Measurements from ENCODE around the gene ELAC2. TPM values are rescaled to one million over a fixed set of nuclear protein-coding genes. Genes with fewer than 3 reads are reported as not detected.

ELAC2 gene
- 187 and 208 TPM in 2 replicates for total RNA-seq (2014; rRNA removed; shearing (Covaris generic))

GRCh38 chr17:13017655-13018459, at the start of gene ELAC2:
TSS of gene ELAC2 (minus strand) at chr17:13018027. CDS start at chr17:13017947, 80 bp downstream.
- Histone ChIP-seq H3K27me3 (no peaks in the 10 kb centered on the region), H3K4me3 (peak within 1 kb of the TSS; percentile 86), H3K27ac (peak within 1 kb of the TSS; percentile 40), H3K36me3 (peaks cover 33% of the 10 kb centered on the region), H3K4me1 (peaks cover 6% of the 10 kb centered on the region; the same call in 1 of the 2 replicates), H3K9me3 (replicated peaks) (no peaks in the 10 kb centered on the region)
- DNase-seq: peak; percentile 100

GRCh38 chr17:13065032-13065431, 47.2 kb upstream of the ELAC2 start:
- no peak overlapping the region for H3K27ac ChIP-seq
- no peak for DNase-seq
- H3K27me3 ChIP-seq: no peaks in the 10 kb centered on the region
- peaks cover 3% of the 10 kb centered on the region; the same call in 1 of the 2 replicates for H3K4me1 ChIP-seq
- no peaks in the 10 kb centered on the region for H3K36me3 ChIP-seq
- H3K4me3 ChIP-seq: no peak overlapping the region
- H3K9me3 ChIP-seq (replicated peaks): 0 out of 2 replicates have a peak, but pooled peaks cover 1% of the 10 kb centered on the region

GRCh38 chr17:13055131-13055530, 37.3 kb upstream of the ELAC2 start:
- DNase-seq: no peak
- H3K27ac ChIP-seq: no peak overlapping the region
- no peak overlapping the region for H3K4me3 ChIP-seq
- H3K4me1 ChIP-seq: no peaks in the 10 kb centered on the region
- H3K36me3 ChIP-seq: no peaks in the 10 kb centered on the region
- H3K9me3 ChIP-seq (replicated peaks): 0 out of 2 replicates have a peak, but pooled peaks cover 2% of the 10 kb centered on the region
- H3K27me3 ChIP-seq: peaks cover 25% of the 10 kb centered on the region

GRCh38 chr17:13054666-13055065, 36.8 kb upstream of the ELAC2 start:
- Histone ChIP-seq H3K27ac (no peak overlapping the region), H3K9me3 (replicated peaks) (no peaks in the 10 kb centered on the region), H3K36me3 (no peaks in the 10 kb centered on the region), H3K4me3 (no peak overlapping the region), H3K4me1 (no peaks in the 10 kb centered on the region), H3K27me3 (peaks cover 25% of the 10 kb centered on the region)
- DNase-seq: no peak

GRCh38 chr17:13051915-13052314, 34.1 kb upstream of the ELAC2 start:
- DNase-seq: no peak
- no peaks in the 10 kb centered on the region for H3K36me3 ChIP-seq
- no peak overlapping the region for H3K27ac ChIP-seq
- peaks cover 20% of the 10 kb centered on the region for H3K27me3 ChIP-seq
- no peaks in the 10 kb centered on the region for H3K9me3 ChIP-seq (replicated peaks)
- H3K4me3 ChIP-seq: no peak overlapping the region
- H3K4me1 ChIP-seq: no peaks in the 10 kb centered on the region

- no peak overlapping the region for H3K27ac ChIP-seq
- H3K4me3 ChIP-seq: no peak overlapping the region
- H3K36me3 ChIP-seq: no peaks in the 10 kb centered on the region
- no peak for DNase-seq
- H3K4me1 ChIP-seq: no peaks in the 10 kb centered on the region
- peaks cover 4% of the 10 kb centered on the region; the same call in 1 of the 2 replicates for H3K27me3 ChIP-seq
- no peaks in the 10 kb centered on the region for H3K9me3 ChIP-seq (replicated peaks)
These were observed 29.3 kb upstream of the ELAC2 start for GRCh38 chr17:13047011-13047606.

- Histone ChIP-seq H3K4me3 (no peak overlapping the region), H3K9me3 (replicated peaks) (no peaks in the 10 kb centered on the region), H3K27ac (no peak overlapping the region), H3K36me3 (no peaks in the 10 kb centered on the region), H3K4me1 (no peaks in the 10 kb centered on the region), H3K27me3 (0 out of 2 replicates have a peak, but pooled peaks cover 6% of the 10 kb centered on the region)
- DNase-seq: no peak
These were observed 28.5 kb upstream of the ELAC2 start for GRCh38 chr17:13046361-13046760.

- 0 out of 2 replicates have a peak, but pooled peaks cover 7% of the 10 kb centered on the region for H3K27me3 ChIP-seq
- H3K4me3 ChIP-seq: no peak overlapping the region
- no peaks in the 10 kb centered on the region for H3K9me3 ChIP-seq (replicated peaks)
- no peak overlapping the region for H3K27ac ChIP-seq
- H3K4me1 ChIP-seq: no peaks in the 10 kb centered on the region
- DNase-seq: no peak
- no peaks in the 10 kb centered on the region for H3K36me3 ChIP-seq
These were observed 26.8 kb upstream of the ELAC2 start for GRCh38 chr17:13044572-13045065.

- Histone ChIP-seq H3K36me3 (no peaks in the 10 kb centered on the region), H3K4me3 (no peak overlapping the region), H3K4me1 (no peaks in the 10 kb centered on the region), H3K27me3 (0 out of 2 replicates have a peak, but pooled peaks cover 3% of the 10 kb centered on the region), H3K27ac (no peak overlapping the region), H3K9me3 (replicated peaks) (no peaks in the 10 kb centered on the region; the same call in none of the 2 replicates)
- DNase-seq: no peak
These were observed 21.3 kb upstream of the ELAC2 start for GRCh38 chr17:13038931-13039665.

GRCh38 chr17:13036751-13037150, 18.9 kb upstream of the ELAC2 start:
- Histone ChIP-seq H3K4me1 (no peaks in the 10 kb centered on the region), H3K4me3 (no peak overlapping the region), H3K36me3 (no peaks in the 10 kb centered on the region), H3K27ac (no peak overlapping the region), H3K27me3 (0 out of 2 replicates have a peak, but pooled peaks cover 3% of the 10 kb centered on the region), H3K9me3 (replicated peaks) (no peaks in the 10 kb centered on the region; the same call in none of the 2 replicates)
- DNase-seq: no peak

GRCh38 chr17:13035420-13035819, 17.6 kb upstream of the ELAC2 start:
- H3K9me3 ChIP-seq (replicated peaks): no peaks in the 10 kb centered on the region; the same call in none of the 2 replicates
- no peaks in the 10 kb centered on the region for H3K4me1 ChIP-seq

GRCh38 chr17:13031718-13032350, 14.0 kb upstream of the ELAC2 start:
- H3K4me3 ChIP-seq: no peak overlapping the region
- H3K36me3 ChIP-seq: no peaks in the 10 kb centered on the region
- no peaks in the 10 kb centered on the region for H3K27me3 ChIP-seq
- H3K27ac ChIP-seq: no peak overlapping the region
- peak; percentile 69 to 92 for DNase-seq
- no peaks in the 10 kb centered on the region for H3K4me1 ChIP-seq
- no peaks in the 10 kb centered on the region; the same call in none of the 2 replicates for H3K9me3 ChIP-seq (replicated peaks)

More at GRCh38 chr17:13035420-13035819, 17.6 kb upstream of the ELAC2 start:
- H3K27ac ChIP-seq: no peak overlapping the region
- no peaks in the 10 kb centered on the region for H3K36me3 ChIP-seq
- no peak for DNase-seq
- no peaks in the 10 kb centered on the region for H3K27me3 ChIP-seq
- no peak overlapping the region for H3K4me3 ChIP-seq

GRCh38 chr17:13030459-13031300, 12.9 kb upstream of the ELAC2 start:
- no peaks in the 10 kb centered on the region for H3K27me3 ChIP-seq
- H3K36me3 ChIP-seq: no peaks in the 10 kb centered on the region
- H3K4me1 ChIP-seq: no peaks in the 10 kb centered on the region
- no peaks in the 10 kb centered on the region; the same call in 1 of the 2 replicates for H3K9me3 ChIP-seq (replicated peaks)
- H3K4me3 ChIP-seq: no peak overlapping the region
- H3K27ac ChIP-seq: no peak overlapping the region
- DNase-seq: peak; percentile 70 to 93
